ENCODE data around the gene HOXB1. TPM values are rescaled to one million over a fixed set of nuclear protein-coding genes. Genes with fewer than 3 reads are reported as not detected.
A peak's percentile ranks its signal among the peaks of the same experiment; 100 is the strongest.

The HOXB1 gene
- total RNA-seq, 1 experiment from 2014 or later, result 4.5 TPM

DNA sequence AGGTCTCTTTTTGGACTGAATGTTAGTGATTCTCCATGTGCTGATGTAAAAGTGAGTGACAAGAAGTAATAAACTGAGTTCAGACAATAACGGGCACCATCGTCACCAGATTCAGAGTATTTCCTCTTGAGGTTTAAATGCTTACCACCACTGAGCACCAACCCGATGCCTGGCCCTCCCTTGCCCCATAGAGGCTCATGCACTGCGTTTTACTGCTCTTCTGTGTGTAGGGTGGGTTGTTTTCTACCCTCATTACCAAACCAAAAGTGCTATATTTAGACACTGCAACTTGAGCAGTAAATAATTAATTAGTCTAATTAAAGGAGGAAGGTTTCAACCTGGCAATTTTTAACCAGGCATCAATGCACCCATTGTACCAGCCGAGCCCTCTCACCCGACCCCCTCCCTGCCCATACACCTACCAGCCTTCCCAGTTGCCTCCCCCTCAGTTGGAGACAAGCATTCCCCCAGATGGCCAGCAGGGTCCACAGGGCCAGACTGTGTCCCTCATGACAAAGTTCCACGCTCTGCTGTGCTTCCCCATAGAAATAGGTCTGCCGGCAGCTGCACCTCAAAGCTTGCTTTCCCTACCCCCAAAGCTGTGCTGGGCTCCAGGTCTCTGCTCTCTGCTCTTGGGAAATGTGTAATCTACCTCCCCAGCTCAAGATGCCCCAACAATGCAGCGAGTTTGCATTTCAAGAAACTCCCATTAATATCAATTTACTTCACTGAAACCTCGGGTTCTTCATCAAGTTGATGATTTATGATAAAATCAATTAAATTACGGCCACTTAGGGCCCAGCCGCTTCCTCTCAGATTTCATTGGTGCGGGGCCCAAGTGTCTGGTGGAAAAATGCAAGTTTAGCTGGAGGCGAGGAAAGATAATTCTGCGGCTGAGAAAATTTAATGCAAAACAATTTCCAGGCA lies 31.3 kb upstream of the HOXB1 start:
- peak; percentile 64 for DNase-seq
- no peak overlapping the region for H3K4me3 ChIP-seq (ENCODE audit: insufficient read depth, low read depth, low read length)
- H3K36me3 ChIP-seq (replicated peaks; ENCODE audit: control insufficient read depth, insufficient read depth, low read length), result no peaks in the 10 kb centered on the region
- H3K27me3 ChIP-seq (ENCODE audit: control insufficient read depth, insufficient read depth, low read length), result peaks cover 99% of the 10 kb centered on the region

- Histone ChIP-seq H3K36me3 (replicated peaks; ENCODE audit: control insufficient read depth, insufficient read depth, low read length) (no peaks in the 10 kb centered on the region), H3K27me3 (ENCODE audit: control insufficient read depth, insufficient read depth, low read length) (peaks cover 99% of the 10 kb centered on the region), H3K4me3 (ENCODE audit: insufficient read depth, low read depth, low read length) (no peak overlapping the region)
- DNase-seq, result peak; percentile 61
Observed at GRCh38 chr17:48559840-48560817, 29.3 kb upstream of the HOXB1 start.

DNA sequence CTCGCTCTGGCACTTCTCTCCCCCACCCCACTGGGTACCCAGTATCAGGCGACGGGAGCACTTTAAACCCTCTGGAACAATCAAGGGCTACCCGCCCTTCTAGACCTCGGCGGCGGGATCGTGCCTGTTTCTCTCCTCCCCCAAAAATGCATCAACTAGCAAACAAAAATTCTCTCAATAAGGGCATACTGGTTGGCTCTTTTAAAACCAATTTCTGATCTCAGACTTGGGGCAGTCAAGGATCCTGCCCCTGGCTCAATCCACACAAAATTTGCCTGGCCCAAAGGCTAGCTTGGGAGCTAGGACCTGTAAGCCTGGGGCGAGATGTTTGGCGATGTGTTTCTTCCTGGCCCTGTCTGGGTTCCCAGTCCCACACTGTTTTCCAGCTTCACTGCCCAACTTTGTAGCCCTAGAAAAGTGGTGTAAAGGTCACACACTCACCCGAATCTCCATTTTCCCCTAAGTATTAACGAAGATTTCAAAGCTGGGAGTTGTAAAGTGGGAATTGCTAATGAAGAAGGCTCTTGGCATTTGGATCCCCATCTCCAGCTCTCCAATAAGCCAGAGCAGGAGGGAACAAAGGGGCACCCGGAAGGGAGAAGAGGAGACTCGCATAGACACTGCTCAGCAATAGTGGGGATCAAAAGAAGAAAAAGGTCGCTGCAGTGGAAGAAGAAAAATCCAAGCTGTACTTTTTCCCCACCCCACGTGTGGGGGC lies 28.5 kb upstream of the HOXB1 start:
- Histone ChIP-seq H3K27me3 (ENCODE audit: control insufficient read depth, insufficient read depth, low read length) (peaks cover 99% of the 10 kb centered on the region), H3K4me3 (ENCODE audit: insufficient read depth, low read depth, low read length) (no peak overlapping the region), H3K36me3 (replicated peaks; ENCODE audit: control insufficient read depth, insufficient read depth, low read length) (no peaks in the 10 kb centered on the region)
- no peak for DNase-seq

- Histone ChIP-seq H3K27me3 (ENCODE audit: control insufficient read depth, insufficient read depth, low read length) (peaks cover 99% of the 10 kb centered on the region), H3K36me3 (replicated peaks; ENCODE audit: control insufficient read depth, insufficient read depth, low read length) (no peaks in the 10 kb centered on the region), H3K4me3 (ENCODE audit: insufficient read depth, low read depth, low read length) (no peak overlapping the region)
- no peak for DNase-seq
Observed at GRCh38 chr17:48558831-48559121, 28.0 kb upstream of the HOXB1 start.

DNA sequence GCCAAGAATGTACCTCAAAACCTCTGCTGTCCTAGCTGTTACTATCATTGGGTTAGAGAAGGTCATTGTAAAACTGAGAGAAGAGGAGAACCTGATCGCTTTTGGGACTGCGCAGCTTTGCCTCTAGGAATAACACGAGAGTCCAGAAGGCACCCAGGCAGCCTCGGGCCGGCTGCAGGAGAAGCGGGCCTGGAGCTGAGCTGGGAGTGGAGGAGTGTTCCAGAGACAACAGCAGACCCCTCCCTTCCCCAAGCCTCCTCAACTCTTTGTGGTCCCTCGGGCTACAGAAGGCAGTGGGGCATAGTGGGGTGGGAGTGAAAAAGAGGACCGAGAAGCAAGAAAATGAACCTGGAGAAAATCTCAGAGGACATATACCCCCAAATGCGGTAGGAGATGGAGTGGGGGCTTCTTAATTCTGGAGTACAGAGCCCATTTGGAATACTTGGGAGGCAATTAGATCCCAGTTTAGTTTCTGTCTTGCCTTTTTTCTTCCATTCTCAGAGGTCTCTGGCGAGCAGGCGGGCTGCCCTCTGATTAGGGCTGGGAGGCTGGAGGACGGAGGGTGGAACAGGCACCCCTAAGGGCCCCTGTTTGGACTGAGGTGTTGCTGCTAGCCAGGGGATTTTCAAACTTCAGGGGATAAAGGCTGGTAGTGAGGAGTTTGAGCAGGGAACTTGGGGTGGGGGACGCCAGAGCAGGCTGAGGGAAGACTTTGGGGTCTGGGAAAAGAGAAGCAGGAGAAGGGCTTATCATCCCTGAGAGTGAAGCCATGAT lies 27.4 kb upstream of the HOXB1 start:
- H3K36me3 ChIP-seq (replicated peaks; ENCODE audit: control insufficient read depth, insufficient read depth, low read length), result no peaks in the 10 kb centered on the region
- H3K27me3 ChIP-seq (ENCODE audit: control insufficient read depth, insufficient read depth, low read length), result peaks cover 99% of the 10 kb centered on the region
- no peak for DNase-seq
- no peak overlapping the region for H3K4me3 ChIP-seq (ENCODE audit: insufficient read depth, low read depth, low read length)

DNA sequence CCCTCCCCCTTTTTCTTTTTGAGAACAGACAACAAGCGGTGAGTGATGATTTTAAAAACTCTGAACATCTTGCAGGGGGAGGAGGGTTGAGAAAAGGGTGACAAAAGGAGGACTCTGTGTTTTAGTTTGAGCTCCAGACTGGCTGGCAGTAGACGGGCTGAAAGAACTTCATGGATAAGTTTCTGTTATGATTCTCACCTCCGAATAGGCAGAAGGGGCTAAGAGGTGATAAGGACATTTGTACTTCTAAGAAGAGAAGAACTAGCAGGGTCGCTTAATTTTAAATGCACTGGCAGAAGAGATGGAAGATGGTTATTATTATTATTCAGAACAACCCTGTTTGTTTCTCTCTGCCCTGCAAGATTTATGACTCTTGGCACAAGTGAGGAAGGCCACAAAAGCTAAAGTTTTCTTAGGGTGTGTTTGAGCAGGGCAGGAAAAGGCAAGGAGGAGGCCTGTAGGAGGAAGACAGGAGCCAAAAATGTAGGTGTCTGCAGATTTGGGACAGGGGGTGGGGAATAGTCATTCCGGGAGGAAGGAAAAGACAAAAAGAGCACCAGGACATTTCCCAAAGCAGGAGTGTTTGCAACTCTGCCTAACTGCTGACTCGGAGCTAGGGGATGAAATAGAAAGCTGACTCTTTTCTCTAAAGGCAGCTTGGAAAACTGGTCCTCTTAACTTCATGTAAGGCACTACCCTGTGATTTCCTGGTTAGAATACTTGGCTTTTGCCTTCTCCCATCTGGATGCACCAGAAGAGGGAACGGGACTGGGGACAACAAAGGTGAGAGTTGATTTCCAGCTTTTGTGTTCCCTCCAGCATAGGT lies 26.0 kb upstream of the HOXB1 start:
- Histone ChIP-seq H3K4me3 (ENCODE audit: insufficient read depth, low read depth, low read length) (no peak overlapping the region), H3K27me3 (ENCODE audit: control insufficient read depth, insufficient read depth, low read length) (peaks cover 99% of the 10 kb centered on the region), H3K36me3 (replicated peaks; ENCODE audit: control insufficient read depth, insufficient read depth, low read length) (no peaks in the 10 kb centered on the region)
- DNase-seq, result no peak

DNA sequence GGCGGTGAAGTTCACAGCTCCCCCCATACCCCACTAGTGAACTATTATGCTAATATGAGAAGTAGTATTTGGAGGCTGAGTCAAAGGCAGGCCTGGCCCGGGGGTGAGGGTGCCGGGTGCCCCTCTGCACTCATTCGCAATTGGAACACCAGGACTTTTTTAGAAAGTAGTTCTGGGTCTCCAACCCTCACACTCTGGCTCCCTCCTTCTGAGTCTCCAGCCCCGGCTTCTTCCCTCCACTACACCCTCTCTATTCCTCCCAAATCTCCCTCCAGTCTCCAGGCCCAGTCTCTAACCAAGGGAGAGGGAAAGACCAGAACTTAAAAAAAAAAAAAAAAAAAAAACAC lies 25.4 kb upstream of the HOXB1 start:
- H3K4me3 ChIP-seq (ENCODE audit: insufficient read depth, low read depth, low read length), result no peak overlapping the region
- H3K36me3 ChIP-seq (replicated peaks; ENCODE audit: control insufficient read depth, insufficient read depth, low read length), result no peaks in the 10 kb centered on the region
- no peak for DNase-seq
- H3K27me3 ChIP-seq (ENCODE audit: control insufficient read depth, insufficient read depth, low read length), result peaks cover 99% of the 10 kb centered on the region

DNA sequence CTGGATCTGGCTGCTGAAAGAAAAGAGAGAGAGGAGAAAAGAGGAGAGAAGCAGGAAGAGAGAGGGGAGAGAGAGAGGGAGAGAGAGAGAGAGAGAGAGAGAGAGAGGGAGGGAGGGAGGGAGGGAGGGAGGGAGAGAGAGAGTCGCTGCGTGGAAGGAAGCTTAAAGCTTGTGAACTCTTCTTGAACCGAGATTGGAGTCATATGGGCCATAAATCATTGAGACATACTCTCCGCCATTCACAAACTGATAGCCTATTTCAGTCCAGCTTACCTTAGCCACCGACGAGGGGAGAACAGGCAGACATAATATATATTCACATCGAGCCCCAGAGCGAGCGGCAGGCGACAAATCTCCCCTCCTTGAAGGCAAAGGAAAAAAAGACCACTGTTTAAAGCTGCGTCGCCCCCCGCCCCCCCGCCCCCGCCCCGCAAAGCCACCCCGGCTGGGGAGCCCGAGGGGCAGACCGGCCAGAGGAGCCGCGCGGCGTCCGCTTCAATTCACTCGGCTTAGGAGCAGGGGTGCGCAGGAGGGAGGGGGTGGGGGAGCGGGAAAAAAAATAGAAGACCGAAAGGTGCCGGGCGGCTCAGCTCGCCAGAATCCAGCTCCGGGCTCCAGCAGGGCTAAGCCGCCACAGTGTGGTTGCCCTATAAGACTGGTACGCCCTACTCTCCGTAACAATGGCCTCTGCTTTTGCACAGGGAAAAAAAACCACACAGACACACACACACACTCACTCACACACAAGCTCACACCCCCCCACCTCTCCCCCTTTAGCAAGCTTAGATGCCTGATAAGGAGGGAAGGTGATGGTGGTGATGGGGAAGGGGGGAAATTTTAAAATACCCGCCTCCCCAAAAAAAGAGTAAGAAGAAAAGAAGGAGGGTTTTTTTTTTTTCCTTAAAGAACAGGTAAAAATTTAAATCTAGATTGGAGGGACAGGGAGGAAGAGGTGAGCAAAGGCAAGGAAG lies 24.7 kb upstream of the HOXB1 start:
- H3K4me3 ChIP-seq (ENCODE audit: insufficient read depth, low read depth, low read length), result peak overlapping the region; percentile 37; the same call in 1 of the 2 replicates
- peaks cover 99% of the 10 kb centered on the region for H3K27me3 ChIP-seq (ENCODE audit: control insufficient read depth, insufficient read depth, low read length)
- DNase-seq, result peak; percentile 89
- no peaks in the 10 kb centered on the region for H3K36me3 ChIP-seq (replicated peaks; ENCODE audit: control insufficient read depth, insufficient read depth, low read length)

DNA sequence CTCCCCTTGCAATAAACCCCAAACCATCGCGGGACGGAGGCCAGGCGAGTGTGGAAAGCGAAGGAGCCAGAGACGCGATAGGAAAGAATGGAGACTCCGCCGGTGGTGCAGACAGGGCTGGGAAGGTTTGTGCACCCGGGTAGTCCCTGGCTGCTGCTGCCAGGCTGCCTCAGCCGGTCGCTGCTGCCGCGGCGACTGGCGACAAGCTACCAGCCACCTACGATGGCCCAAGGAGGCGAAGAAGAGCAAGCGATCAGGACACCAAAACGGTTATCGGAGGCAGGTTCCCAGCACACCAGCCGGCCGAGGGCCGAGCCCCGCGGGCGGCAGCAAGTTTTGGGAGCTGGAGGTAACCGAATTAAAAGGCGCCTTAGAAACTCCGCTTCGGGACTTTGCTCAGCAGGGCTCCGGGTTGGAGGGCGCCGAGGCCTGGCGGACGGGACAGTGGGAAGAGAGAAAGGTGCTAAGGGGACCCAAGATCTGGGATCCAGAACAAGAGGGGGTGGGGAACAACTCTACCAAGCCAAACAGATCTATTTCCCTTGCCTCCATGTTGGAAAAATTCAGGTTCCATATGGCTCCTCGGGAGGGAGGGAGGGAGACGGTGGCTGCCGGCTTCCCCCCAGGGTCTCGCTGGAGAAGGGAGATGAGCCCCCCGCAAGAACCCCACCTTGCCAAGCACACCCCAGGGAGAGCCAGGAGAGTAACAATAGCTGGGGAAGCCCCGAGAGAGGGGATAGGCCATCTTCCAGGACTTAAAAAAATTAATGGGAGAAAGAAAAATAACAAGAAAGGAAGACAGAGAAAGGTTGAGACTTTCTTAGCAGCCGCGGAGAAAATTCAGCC lies 23.8 kb upstream of the HOXB1 start:
- peak; percentile 80 for DNase-seq
- Histone ChIP-seq H3K27me3 (ENCODE audit: control insufficient read depth, insufficient read depth, low read length) (peaks cover 99% of the 10 kb centered on the region), H3K36me3 (replicated peaks; ENCODE audit: control insufficient read depth, insufficient read depth, low read length) (no peaks in the 10 kb centered on the region), H3K4me3 (ENCODE audit: insufficient read depth, low read depth, low read length) (peak overlapping the region; percentile 37; the same call in 1 of the 2 replicates)

- Histone ChIP-seq H3K4me3 (ENCODE audit: insufficient read depth, low read depth, low read length) (no peak overlapping the region), H3K27me3 (ENCODE audit: control insufficient read depth, insufficient read depth, low read length) (peaks cover 94% of the 10 kb centered on the region), H3K36me3 (replicated peaks; ENCODE audit: control insufficient read depth, insufficient read depth, low read length) (no peaks in the 10 kb centered on the region)
- DNase-seq, result no peak
Observed at GRCh38 chr17:48553826-48554225, 23.0 kb upstream of the HOXB1 start.

GRCh38 chr17:48553190-48553547 lies 22.4 kb upstream of the HOXB1 start:
- peaks cover 87% of the 10 kb centered on the region for H3K27me3 ChIP-seq (ENCODE audit: control insufficient read depth, insufficient read depth, low read length)

More at GRCh38 chr17:48553190-48553547, 22.4 kb upstream of the HOXB1 start:
- Histone ChIP-seq H3K4me3 (ENCODE audit: insufficient read depth, low read depth, low read length) (no peak overlapping the region), H3K36me3 (replicated peaks; ENCODE audit: control insufficient read depth, insufficient read depth, low read length) (no peaks in the 10 kb centered on the region)
- DNase-seq, result no peak
